SK-N-MC (cell line): ENCODE measurements around the gene DENND2A.

Experiments
- DNase-seq: peaks from one replicate; pipeline ENCODE4 v3.0.0-alpha.2; 2011; ENCODE audit warnings: low read depth, low spot score
- H3K27ac ChIP-seq: fragments of 200-600 bp; sonication (generic); 2 replicates; pipeline ENCODE4 v1.5.1; 2016; ENCODE audit warnings: mixed run types
- H3K36me3 ChIP-seq: fragments of 200-600 bp; sonication (generic); 2 replicates; pipeline ENCODE4 v1.6.1; 2017; ENCODE audit warnings: antibody characterized with exemption, low read length, mixed read lengths; ENCODE audit not compliant: insufficient read depth
- H3K4me3 ChIP-seq: fragments of 200-600 bp; sonication (generic); 2 replicates; pipeline ENCODE4 v1.5.1; 2016
- H3K9ac ChIP-seq: fragments of 200-600 bp; sonication (generic); 2 replicates; pipeline ENCODE4 v1.8.0; 2017; ENCODE audit warnings: mixed run types, mixed read lengths; ENCODE audit not compliant: insufficient read length
- H3K9me3 ChIP-seq: fragments of 200-600 bp; sonication (generic); 2 replicates; pipeline ENCODE4 v1.6.1; 2017; ENCODE audit warnings: low read depth, mild to moderate bottlenecking, antibody characterized with exemption, low read length, moderate library complexity, mixed read lengths
- EZH2 ChIP-seq: fragments of 200-600 bp; sonication (generic); IDR thresholded peaks from one replicate; pipeline ENCODE4 v1.6.1; 2017; ENCODE audit warnings: antibody characterized with exemption
- FOXP2 ChIP-seq: optimal IDR thresholded peaks from 2 replicates; pipeline ENCODE3; 2011; ENCODE audit warnings: mild to moderate bottlenecking, moderate library complexity; ENCODE audit not compliant: insufficient read depth; ENCODE audit errors: extremely low read length, control extremely low read depth
- POLR2AphosphoS5 ChIP-seq: IDR thresholded peaks from 2 replicates; pipeline ENCODE4 v1.6.1; 2012; ENCODE audit warnings: mild to moderate bottlenecking, low read depth, low read length, borderline replicate concordance

Gene DENND2A

GRCh38 chr7:140478246-140479061, 162.2 kb downstream of the DENND2A start:
- no peak for DNase-seq
- H3K4me3 ChIP-seq, result peak overlapping the region; percentile 95
- TF ChIP-seq POLR2AphosphoS5, result no peak
- TF ChIP-seq FOXP2, result no peak
- TF ChIP-seq EZH2, result no peak
- H3K27ac ChIP-seq, result no peak overlapping the region
- peak overlapping the region; percentile 79 for H3K9ac ChIP-seq
- no peaks in the 10 kb centered on the region for H3K36me3 ChIP-seq
- H3K9me3 ChIP-seq, result no peaks in the 10 kb centered on the region

GRCh38 chr7:140476698-140477261, 163.8 kb downstream of the DENND2A start:
- TF ChIP-seq POLR2AphosphoS5 (no peak), EZH2 (no peak), FOXP2 (no peak)
- Histone ChIP-seq H3K9ac (no peak overlapping the region), H3K27ac (no peak overlapping the region), H3K36me3 (no peaks in the 10 kb centered on the region), H3K9me3 (no peaks in the 10 kb centered on the region), H3K4me3 (no peak overlapping the region)
- DNase-seq, result no peak

GRCh38 chr7:140475747-140476333, 164.8 kb downstream of the DENND2A start:
- no peak for TF ChIP-seq EZH2
- TF ChIP-seq POLR2AphosphoS5, result no peak
- no peak for TF ChIP-seq FOXP2
- DNase-seq, result no peak
- Histone ChIP-seq H3K9me3 (no peaks in the 10 kb centered on the region), H3K36me3 (no peaks in the 10 kb centered on the region), H3K27ac (no peak overlapping the region), H3K9ac (no peak overlapping the region), H3K4me3 (no peak overlapping the region)
